ENCODE measurements around the gene CDCA7. TPM values are rescaled to one million over a fixed set of nuclear protein-coding genes. Genes with fewer than 3 reads are reported as not detected.
"Not testable (repeated sequence)": the region's sequence is repeated elsewhere in the genome, so short reads cannot be mapped to it uniquely, and the experiment has no call there.

CDCA7 gene
- total RNA-seq, 6 donors from 2014 or later = 0.46 to 3.1 (median 1.0) TPM; not detected in 1

GRCh38 chr2:173415431-173416381 lies 61.0 kb downstream of the CDCA7 start:
- Histone ChIP-seq H3K36me3 (no peaks in the 10 kb centered on the region), H3K4me3 (no peak overlapping the region), H3K27ac (no peak overlapping the region), H3K4me1 (no peaks in the 10 kb centered on the region), H3K27me3 (no peaks in the 10 kb centered on the region), H3K9me3 (no peaks in the 10 kb centered on the region)
- DNase-seq (peak in 1 of 2 donors; percentile 62), ATAC-seq (ENCODE audit: low FRiP score in 2 of 2) (no peak)
- WGBS, 2 donors = 78 to 79% methylated on average over 31 of the region's 31 CpGs
- TF ChIP-seq POLR2A (IDR thresholded peaks at IDR 0.05) (no peak), CTCF (IDR thresholded peaks at IDR 0.05) (no peak), EP300 (IDR thresholded peaks at IDR 0.05) (no peak), POLR2AphosphoS5 (IDR thresholded peaks at IDR 0.05) (no peak)

- not testable (repeated sequence) for H3K9me3 ChIP-seq; H3K4me1 ChIP-seq; ATAC-seq (ENCODE audit: low FRiP score in 2 of 2); H3K36me3 ChIP-seq; H3K27ac ChIP-seq; H3K27me3 ChIP-seq; H3K4me3 ChIP-seq
- DNase-seq = peak in 1 of 2 donors; percentile 47
- 89 to 92% methylated on average over 26 of the region's 26 CpGs for WGBS, 2 donors
Observed at GRCh38 chr2:173416415-173417152, 61.9 kb downstream of the CDCA7 start.

- ATAC-seq (ENCODE audit: low FRiP score in 2 of 2) (no peak), DNase-seq (no peak)
- H3K9me3 ChIP-seq = no peaks in the 10 kb centered on the region
- no peaks in the 10 kb centered on the region for H3K4me1 ChIP-seq
- no peaks in the 10 kb centered on the region for H3K36me3 ChIP-seq
- H3K27me3 ChIP-seq = no peaks in the 10 kb centered on the region
- 89 to 90% methylated on average over 4 of the region's 4 CpGs for WGBS, 2 donors
- TF ChIP-seq EP300 (IDR thresholded peaks at IDR 0.05) = no peak
- no peak overlapping the region for H3K27ac ChIP-seq
- H3K4me3 ChIP-seq = no peak overlapping the region
Observed at GRCh38 chr2:173417341-173417740, 62.7 kb downstream of the CDCA7 start.

- Histone ChIP-seq H3K4me3 (no peak overlapping the region), H3K4me1 (no peaks in the 10 kb centered on the region), H3K27ac (no peak overlapping the region), H3K27me3 (no peaks in the 10 kb centered on the region), H3K9me3 (no peaks in the 10 kb centered on the region), H3K36me3 (no peaks in the 10 kb centered on the region)
- ATAC-seq (ENCODE audit: low FRiP score in 2 of 2) = no peak
- no peak for DNase-seq
- TF ChIP-seq POLR2AphosphoS5 (IDR thresholded peaks at IDR 0.05) (no peak), CTCF (IDR thresholded peaks at IDR 0.05) (no peak), POLR2A (IDR thresholded peaks at IDR 0.05) (no peak), EP300 (IDR thresholded peaks at IDR 0.05) (no peak)
Observed at GRCh38 chr2:173417802-173418201, 63.1 kb downstream of the CDCA7 start.

All from upper lobe of left lung (tissue), 6 donors.